Ovary (tissue), 3 donors: ENCODE data around the gene PPP1R1B.

ENCODE experiments used
- CTCF ChIP-seq, 3 donors: fragments of 450-650 bp in 2 of 3; fragments of 200-600 bp in 1 of 3; IDR thresholded peaks; one replicate each; pipeline versions ENCODE4 v1.5.1 to v1.8.0; 2016 to 2022; ENCODE audit warnings: antibody characterized with exemption in 3 of 3, mild to moderate bottlenecking in 1 of 3
- EP300 ChIP-seq: sonication (generic); formaldehyde crosslinking; IDR thresholded peaks from one replicate; pipeline ENCODE4 v1.6.1; 2017; ENCODE audit warnings: antibody characterized with exemption
- POLR2A ChIP-seq: fragments of 450-650 bp; IDR thresholded peaks from one replicate; pipeline ENCODE4 v1.6.1; 2017; ENCODE audit warnings: antibody characterized with exemption, mild to moderate bottlenecking, moderate library complexity
- donor health status: DM: no; HTN: no; CAD: no.

GRCh38 chr17:39636927-39637736, 10.4 kb downstream of the PPP1R1B start, which contains the start of gene STARD3:
- TF ChIP-seq CTCF (IDR thresholded peaks at IDR 0.05) (peak in 1 of 3 donors; percentile 38), POLR2A (peak; percentile 57), EP300 (no peak)
